Measurements from ENCODE around the gene ARL2.

The ARL2 gene

DNA sequence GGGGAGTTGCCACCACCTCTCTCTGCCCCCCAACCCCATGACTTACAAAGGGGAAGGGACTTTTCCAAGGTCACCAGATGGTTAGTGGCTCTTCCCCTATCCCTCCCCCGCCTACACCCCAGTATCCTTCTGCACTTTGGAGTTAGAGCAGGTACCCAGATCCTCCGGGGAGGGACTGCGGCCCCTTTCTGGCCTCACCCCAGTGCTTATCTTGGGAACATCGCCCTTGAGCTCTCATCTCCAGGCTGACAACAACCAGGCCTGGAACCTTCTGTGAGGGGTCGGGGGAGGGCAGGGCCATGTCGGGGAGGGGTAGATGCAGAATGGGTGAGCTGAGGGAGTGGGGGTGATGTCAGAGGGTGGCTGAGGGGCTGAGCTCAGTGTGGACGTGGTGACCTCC, 51.9 kb downstream of the ARL2 start:
- H3K9me3 ChIP-seq (ENCODE audit: low read depth, low read length): no peaks in the 10 kb centered on the region
- H3K9ac ChIP-seq (ENCODE audit: insufficient read length): no peak overlapping the region
- no peak overlapping the region for H3K27ac ChIP-seq
- no peak overlapping the region for H3K4me3 ChIP-seq
- TF ChIP-seq POLR2AphosphoS5 (IDR thresholded peaks at IDR 0.05; ENCODE audit: borderline replicate concordance, low read depth, low read length) (no peak), EZH2 (IDR thresholded peaks at IDR 0.05) (no peak), FOXP2 (optimal IDR thresholded peaks at IDR 0.05; ENCODE audit: control extremely low read depth, extremely low read length, insufficient read depth) (no peak)
- DNase-seq (ENCODE audit: low read depth, low spot score): no peak
- no peaks in the 10 kb centered on the region for H3K36me3 ChIP-seq (ENCODE audit: insufficient read depth, low read length)

DNA sequence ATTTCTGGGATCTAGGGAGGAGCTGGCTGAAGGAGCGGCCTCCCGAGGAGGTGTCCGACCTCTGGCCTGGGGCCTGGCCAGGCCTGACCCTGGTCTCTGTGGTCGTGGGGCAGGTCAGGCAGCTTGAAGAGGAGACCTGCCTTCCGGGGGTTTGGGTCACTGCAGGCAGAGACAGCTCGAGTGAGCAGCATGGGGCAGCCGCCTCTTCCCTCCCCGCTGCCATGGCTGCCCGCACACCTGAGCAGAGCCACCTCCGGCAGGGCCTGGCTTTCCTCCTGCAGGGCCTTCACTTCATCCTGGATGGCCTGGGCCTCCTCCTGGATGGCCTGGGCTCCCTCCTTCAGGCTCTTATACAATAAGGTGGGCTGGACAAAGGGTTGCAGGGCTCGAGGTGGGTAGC, 52.4 kb downstream of the ARL2 start:
- Histone ChIP-seq H3K27ac (no peak overlapping the region), H3K9ac (ENCODE audit: insufficient read length) (no peak overlapping the region), H3K4me3 (no peak overlapping the region), H3K9me3 (ENCODE audit: low read depth, low read length) (no peaks in the 10 kb centered on the region), H3K36me3 (ENCODE audit: insufficient read depth, low read length) (no peaks in the 10 kb centered on the region)
- TF ChIP-seq EZH2 (IDR thresholded peaks at IDR 0.05) (no peak), FOXP2 (optimal IDR thresholded peaks at IDR 0.05; ENCODE audit: control extremely low read depth, extremely low read length, insufficient read depth) (no peak), POLR2AphosphoS5 (IDR thresholded peaks at IDR 0.05; ENCODE audit: borderline replicate concordance, low read depth, low read length) (no peak)
- DNase-seq (ENCODE audit: low read depth, low spot score): no peak

DNA sequence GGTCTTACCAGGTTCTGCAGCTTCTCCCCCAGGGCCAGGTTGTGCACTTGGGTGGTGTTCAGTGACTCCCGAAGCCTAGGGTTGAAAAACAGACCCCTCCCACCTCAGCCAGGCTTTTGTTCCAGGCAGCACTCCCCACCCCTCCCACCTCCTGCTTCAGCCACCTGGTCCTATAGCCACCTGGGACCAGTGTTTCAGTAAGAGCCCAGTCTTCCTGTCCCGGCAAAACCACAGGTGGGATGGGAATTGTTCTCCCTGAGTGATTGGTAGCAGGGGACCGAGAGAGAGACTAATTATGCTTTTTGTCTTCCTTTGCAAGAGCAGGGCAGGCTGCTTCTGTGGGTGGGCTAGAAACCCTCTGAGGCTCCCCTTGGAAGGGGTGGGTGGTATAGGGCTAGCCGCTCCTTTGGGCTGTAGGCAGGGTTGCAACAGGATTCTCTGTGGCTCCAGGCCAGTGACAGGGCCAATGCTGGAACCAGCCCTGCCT, 52.9 kb downstream of the ARL2 start:
- Histone ChIP-seq H3K9me3 (ENCODE audit: low read depth, low read length) (no peaks in the 10 kb centered on the region), H3K4me3 (no peak overlapping the region), H3K36me3 (ENCODE audit: insufficient read depth, low read length) (no peaks in the 10 kb centered on the region), H3K9ac (ENCODE audit: insufficient read length) (no peak overlapping the region), H3K27ac (no peak overlapping the region)
- no peak for DNase-seq (ENCODE audit: low read depth, low spot score)
- TF ChIP-seq EZH2 (IDR thresholded peaks at IDR 0.05) (no peak), FOXP2 (optimal IDR thresholded peaks at IDR 0.05; ENCODE audit: control extremely low read depth, extremely low read length, insufficient read depth) (no peak), POLR2AphosphoS5 (IDR thresholded peaks at IDR 0.05; ENCODE audit: borderline replicate concordance, low read depth, low read length) (no peak)

DNA sequence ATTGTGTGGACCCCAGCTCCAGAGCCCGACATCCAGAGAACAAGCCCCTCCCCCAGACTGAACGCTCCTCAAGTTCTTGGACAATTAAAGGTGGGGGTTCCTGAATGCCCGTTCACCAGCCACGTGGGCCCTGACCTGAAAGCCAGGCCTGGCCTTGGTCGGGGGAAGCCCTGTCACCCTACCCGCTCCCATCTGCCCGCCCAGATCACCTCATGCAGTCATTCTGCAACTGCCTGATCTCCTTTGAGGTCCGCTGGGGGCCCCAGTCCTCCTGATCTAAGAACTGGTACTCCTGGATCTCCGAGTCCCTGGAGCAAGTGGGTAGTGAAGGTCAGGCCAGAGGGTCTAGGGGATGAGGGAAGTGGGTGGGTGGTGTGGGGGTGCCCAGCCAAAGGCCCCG, 53.5 kb downstream of the ARL2 start:
- no peak overlapping the region for H3K4me3 ChIP-seq
- TF ChIP-seq EZH2 (IDR thresholded peaks at IDR 0.05) (no peak), POLR2AphosphoS5 (IDR thresholded peaks at IDR 0.05; ENCODE audit: borderline replicate concordance, low read depth, low read length) (no peak), FOXP2 (optimal IDR thresholded peaks at IDR 0.05; ENCODE audit: control extremely low read depth, extremely low read length, insufficient read depth) (no peak)
- H3K9ac ChIP-seq (ENCODE audit: insufficient read length): no peak overlapping the region
- no peaks in the 10 kb centered on the region for H3K36me3 ChIP-seq (ENCODE audit: insufficient read depth, low read length)
- H3K27ac ChIP-seq: no peak overlapping the region
- DNase-seq (ENCODE audit: low read depth, low spot score): no peak
- H3K9me3 ChIP-seq (ENCODE audit: low read depth, low read length): no peaks in the 10 kb centered on the region

DNA sequence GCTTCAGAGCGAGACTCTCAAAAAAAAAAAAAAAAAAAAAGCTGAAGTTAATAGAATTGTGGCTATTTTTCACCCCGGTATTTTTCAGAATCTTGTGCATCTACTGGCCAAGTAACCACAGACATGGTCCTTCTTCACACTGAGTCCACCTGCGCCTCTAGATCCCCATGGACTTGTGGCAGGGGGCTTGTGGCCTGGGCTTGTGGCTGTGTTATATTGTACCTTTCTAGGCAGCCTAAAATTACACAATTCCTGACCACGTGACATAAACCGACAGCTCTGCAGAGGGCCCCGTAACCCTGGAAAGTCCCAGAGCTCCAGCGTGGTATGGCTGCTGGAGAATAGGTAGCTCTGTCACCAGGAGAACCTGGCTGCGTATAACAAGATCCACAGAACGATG, 55.3 kb downstream of the ARL2 start:
- TF ChIP-seq EZH2 (IDR thresholded peaks at IDR 0.05) (no peak), FOXP2 (optimal IDR thresholded peaks at IDR 0.05; ENCODE audit: control extremely low read depth, extremely low read length, insufficient read depth) (no peak), POLR2AphosphoS5 (IDR thresholded peaks at IDR 0.05; ENCODE audit: borderline replicate concordance, low read depth, low read length) (no peak)
- Histone ChIP-seq H3K9me3 (ENCODE audit: low read depth, low read length) (no peaks in the 10 kb centered on the region), H3K9ac (ENCODE audit: insufficient read length) (no peak overlapping the region), H3K4me3 (no peak overlapping the region), H3K36me3 (ENCODE audit: insufficient read depth, low read length) (no peaks in the 10 kb centered on the region), H3K27ac (no peak overlapping the region)
- no peak for DNase-seq (ENCODE audit: low read depth, low spot score)

Data from SK-N-MC (cell line).